Caco-2 (cell line): ENCODE measurements around the gene MKX. TPM values are rescaled to one million over a fixed set of nuclear protein-coding genes. Genes with fewer than 3 reads are reported as not detected.

Source experiments
- Bru-seq: library from RNA; stranded (reverse); fragments of 400-500 nt; gene quantifications from one replicate; lab custom pipeline; 2021; lab: Mats Ljungman, UMichigan
- BruChase-seq, 2 experiments: library from RNA; stranded (reverse); fragments of 400-500 nt; gene quantifications; one replicate each; lab custom pipeline; 2021; lab: Mats Ljungman, UMichigan
- BruUV-seq: library from RNA; stranded (reverse); fragments of 400-500 nt; replicated peaks from 2 replicates; lab custom pipeline; 2021; lab: Mats Ljungman, UMichigan
- CTCF ChIA-PET: fragments of 300-600 bp; sonication (Branson Sonifier 250); formaldehyde crosslinking; loops from one replicate; lab custom pipeline; 2022; ENCODE audit warnings: antibody characterized with exemption; lab: Charles Lee
- POLR2A ChIA-PET: fragments of 300-600 bp; sonication (Branson Sonifier 250); formaldehyde crosslinking; loops from one replicate; lab custom pipeline; 2022; ENCODE audit warnings: antibody characterized with exemption; lab: Charles Lee
- DNase-seq, 2 experiments: peaks; one replicate each; pipeline versions ENCODE4 v3.0.0 to v3.0.0-alpha.2; 2020 to 2022
- H3K27me3 ChIP-seq: replicated peaks from 2 replicates; pipeline ENCODE4 v1.6.0; 2011; ENCODE audit warnings: low read length; ENCODE audit not compliant: control insufficient read depth, insufficient read depth
- H3K36me3 ChIP-seq: 2 replicates; pipeline ENCODE4 v1.5.1; 2011; ENCODE audit warnings: low read length; ENCODE audit not compliant: control insufficient read depth, insufficient read depth
- H3K4me1 ChIP-seq: fragments of 250-450 bp; sonication (Bioruptor Pico); 2 replicates; pipeline ENCODE4 v1.5.1; 2020; ENCODE audit warnings: mild to moderate bottlenecking
- H3K4me3 ChIP-seq: 2 replicates; pipeline ENCODE4 v1.5.1; 2011; ENCODE audit warnings: low read depth, mild to moderate bottlenecking, control low read depth, low read length
- H3K9me3 ChIP-seq: fragments of 250-450 bp; sonication (Bioruptor Pico); 2 replicates; pipeline ENCODE4 v1.5.1; 2020; ENCODE audit warnings: mild to moderate bottlenecking, moderate library complexity
- H3K27ac Mint-ChIP-seq: one replicate; pipeline ENCODE4 v1.8.0; 2022; ENCODE audit warnings: mixed read lengths; ENCODE audit not compliant: unreplicated experiment
- H3K27me3 Mint-ChIP-seq: one replicate; pipeline ENCODE4 v1.8.0; 2022; ENCODE audit warnings: mixed read lengths; ENCODE audit not compliant: insufficient read depth, unreplicated experiment
- H3K36me3 Mint-ChIP-seq: one replicate; pipeline ENCODE4 v1.8.0; 2022; ENCODE audit warnings: mild to moderate bottlenecking, mixed read lengths; ENCODE audit not compliant: insufficient read depth, unreplicated experiment
- H3K4me1 Mint-ChIP-seq: one replicate; pipeline ENCODE4 v1.8.0; 2022; ENCODE audit warnings: low read depth, mixed read lengths; ENCODE audit not compliant: unreplicated experiment
- H3K4me3 Mint-ChIP-seq: one replicate; pipeline ENCODE4 v1.8.0; 2022; ENCODE audit warnings: mild to moderate bottlenecking, moderate library complexity, mixed read lengths; ENCODE audit not compliant: unreplicated experiment
- H3K9me3 Mint-ChIP-seq: one replicate; pipeline ENCODE4 v1.8.0; 2022; ENCODE audit warnings: mixed read lengths; ENCODE audit not compliant: unreplicated experiment
- CTCF ChIP-seq, 2 experiments: fragments of 200-600 bp in 1 of 2; IDR thresholded peaks; 1 replicate in 1 of 2; 2 replicates in 1 of 2; pipeline versions ENCODE4 v1.5.1 to v1.8.0; 2011 to 2022; ENCODE audit warnings: antibody characterized with exemption in 1 of 2, control low read depth in 1 of 2, inconsistent platforms in 1 of 2, low read depth in 1 of 2, low read length in 1 of 2, mild to moderate bottlenecking in 1 of 2, moderate library complexity in 1 of 2; ENCODE audit not compliant: insufficient read depth in 1 of 2, severe bottlenecking in 1 of 2, unreplicated experiment in 1 of 2
- intact Hi-C: fragments of 100-400 bp; cut with micrococcal nuclease; formaldehyde crosslinking; loops from one replicate; pipeline ENCODE4 v1.10.0; 2022; ENCODE audit not compliant: unreplicated experiment
- long read RNA-seq: library from polyadenylated mRNA; stranded (forward); transcript quantifications from one replicate; pipeline ENCODE4 v2.0.0, GENCODE V29; 2022
- total RNA-seq: library from RNA; stranded (reverse); gene quantifications from 2 replicates; pipeline ENCODE4 v1.2.3, GENCODE V29; 2022

The MKX gene, protein sequence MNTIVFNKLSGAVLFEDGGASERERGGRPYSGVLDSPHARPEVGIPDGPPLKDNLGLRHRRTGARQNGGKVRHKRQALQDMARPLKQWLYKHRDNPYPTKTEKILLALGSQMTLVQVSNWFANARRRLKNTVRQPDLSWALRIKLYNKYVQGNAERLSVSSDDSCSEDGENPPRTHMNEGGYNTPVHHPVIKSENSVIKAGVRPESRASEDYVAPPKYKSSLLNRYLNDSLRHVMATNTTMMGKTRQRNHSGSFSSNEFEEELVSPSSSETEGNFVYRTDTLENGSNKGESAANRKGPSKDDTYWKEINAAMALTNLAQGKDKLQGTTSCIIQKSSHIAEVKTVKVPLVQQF
- total RNA-seq (0.64 and 0.65 TPM in 2 replicates), Bru-seq, nascent RNA (percentile 32 among the genes with signal in this experiment), BruChase-seq, experiment 1, labeled RNA remaining after a 2-hour chase (percentile 27 among the genes with signal in this experiment), BruChase-seq, experiment 2, labeled RNA remaining after a 6-hour chase (percentile 22 among the genes with signal in this experiment)
- long read RNA-seq, partial matches to known transcripts = 1 of 1 reads
- long read RNA-seq, other reads (novel, unspliced or antisense) = 0 of 1 reads

- ChIA-PET POLR2A (no interaction called here), CTCF (no interaction called here)
- Histone ChIP-seq H3K9me3 (no peaks in the 10 kb centered on the region), H3K4me3 (peak within 1 kb of the TSS; percentile 19; the same call in 1 of the 2 replicates), H3K36me3 (no peaks in the 10 kb centered on the region), H3K27me3 (peaks cover 11% of the 10 kb centered on the region), H3K4me1 (peaks cover 25% of the 10 kb centered on the region)
- no peak for DNase-seq
- no peaks in the 10 kb centered on the region for H3K9me3 Mint-ChIP-seq
- no TSS peak for BruUV-seq
- H3K4me1 Mint-ChIP-seq = peaks cover 5% of the 10 kb centered on the region
- peak within 1 kb of the TSS; percentile 75 for H3K4me3 Mint-ChIP-seq
- no peak within 1 kb of the TSS for H3K27ac Mint-ChIP-seq
- peaks cover 37% of the 10 kb centered on the region for H3K27me3 Mint-ChIP-seq
- intact Hi-C loops = no loop called here
- TF ChIP-seq CTCF (IDR thresholded peaks at IDR 0.05; ENCODE audit: insufficient read depth in 1 of 2, low read depth in 1 of 2, low read length in 1 of 2, severe bottlenecking in 1 of 2, unreplicated experiment in 1 of 2) = no peak
- H3K36me3 Mint-ChIP-seq = no peaks in the 10 kb centered on the region
Observed at GRCh38 chr10:27745732-27746396, at the start of gene MKX. Gene MKX (minus strand): TSS chr10:27745819. CDS start chr10:27743415, 2,404 bp downstream.

DNA sequence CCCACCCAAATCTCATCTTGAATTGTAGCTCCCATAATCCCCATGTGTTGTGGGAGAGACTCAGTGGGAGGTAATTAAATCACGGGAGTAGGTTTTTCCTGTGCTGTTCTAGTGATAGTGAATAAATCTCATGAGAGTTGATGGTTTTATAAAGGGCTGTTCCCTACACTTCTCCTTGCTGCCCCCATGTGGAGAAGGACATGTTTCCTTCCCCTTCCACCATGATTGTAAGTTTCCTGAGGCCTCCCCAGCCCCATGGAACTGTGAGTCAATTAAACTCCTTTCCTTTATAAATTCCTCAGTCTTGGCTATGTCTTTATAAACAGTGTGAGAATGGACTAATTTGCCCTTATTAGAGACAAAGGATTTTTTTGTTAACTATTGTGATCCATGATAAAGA lies 48.5 kb upstream of the MKX start:
- H3K27me3 ChIP-seq = peaks cover 2% of the 10 kb centered on the region
- CTCF ChIA-PET = no interaction called here
- Mint-ChIP-seq H3K27ac (no peak overlapping the region), H3K4me1 (no peaks in the 10 kb centered on the region), H3K36me3 (no peaks in the 10 kb centered on the region), H3K4me3 (no peak overlapping the region), H3K9me3 (no peaks in the 10 kb centered on the region), H3K27me3 (peaks cover 37% of the 10 kb centered on the region)
- intact Hi-C loops = no loop called here
- POLR2A ChIA-PET = no interaction called here
- H3K4me1 ChIP-seq = no peaks in the 10 kb centered on the region
- no TSS peak for BruUV-seq
- no peak overlapping the region for H3K4me3 ChIP-seq
- H3K9me3 ChIP-seq = no peaks in the 10 kb centered on the region
- TF ChIP-seq CTCF (IDR thresholded peaks at IDR 0.05; ENCODE audit: insufficient read depth in 1 of 2, low read depth in 1 of 2, low read length in 1 of 2, severe bottlenecking in 1 of 2, unreplicated experiment in 1 of 2) = peak in 1 of 2 experiments; percentile 21
- no peaks in the 10 kb centered on the region for H3K36me3 ChIP-seq
- peak in 1 of 2 experiments; percentile 30 for DNase-seq

DNA sequence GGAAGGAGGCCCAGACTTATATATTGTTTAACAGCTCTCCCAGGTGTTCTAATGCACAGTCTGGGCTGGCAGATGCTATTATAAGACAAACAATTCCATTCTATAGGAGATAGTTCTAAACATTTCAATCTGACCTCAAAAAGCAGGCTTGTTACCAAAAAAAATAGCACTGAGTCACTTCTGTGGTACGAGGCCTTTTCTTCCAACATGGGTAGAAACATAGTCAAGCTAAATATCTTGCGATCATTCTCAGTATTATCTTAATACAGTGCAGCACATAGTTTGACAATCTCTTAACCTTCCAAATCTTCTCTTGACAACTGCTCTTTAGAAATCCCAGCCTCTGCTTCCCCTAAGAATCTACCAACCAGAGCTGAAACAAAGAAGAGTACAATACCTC lies 46.6 kb upstream of the MKX start:
- DNase-seq = no peak
- Histone ChIP-seq H3K36me3 (no peaks in the 10 kb centered on the region), H3K9me3 (no peaks in the 10 kb centered on the region), H3K27me3 (peaks cover 2% of the 10 kb centered on the region), H3K4me1 (no peaks in the 10 kb centered on the region), H3K4me3 (no peak overlapping the region)
- ChIA-PET CTCF (interaction anchor here (0.5 kb wide), 1 partner anchor 81 kb away, joined by 4 read pairs; no protein-coding TSS in a partner anchor), POLR2A (no interaction called here)
- Mint-ChIP-seq H3K36me3 (no peaks in the 10 kb centered on the region), H3K4me1 (no peaks in the 10 kb centered on the region), H3K27me3 (peaks cover 39% of the 10 kb centered on the region), H3K27ac (no peak overlapping the region), H3K9me3 (no peaks in the 10 kb centered on the region), H3K4me3 (no peak overlapping the region)
- no TSS peak for BruUV-seq
- intact Hi-C loops = no loop called here
- no peak for TF ChIP-seq CTCF (IDR thresholded peaks at IDR 0.05; ENCODE audit: insufficient read depth in 1 of 2, low read depth in 1 of 2, low read length in 1 of 2, severe bottlenecking in 1 of 2, unreplicated experiment in 1 of 2)
